NT2/D1 (cell line): Measurements from ENCODE around the gene CNGA4.

Experiments
- DNase-seq: peaks from one replicate; pipeline ENCODE4 v3.0.0-alpha.2; 2011; ENCODE audit warnings: low read depth, low spot score
- H3K27me3 ChIP-seq: 2 replicates; pipeline ENCODE4 v1.6.0; 2011; ENCODE audit warnings: mild to moderate bottlenecking; ENCODE audit not compliant: insufficient read length, insufficient read depth
- H3K36me3 ChIP-seq: 2 replicates; pipeline ENCODE4 v1.6.1; 2011; ENCODE audit warnings: mild to moderate bottlenecking, low read length, mixed read lengths; ENCODE audit not compliant: insufficient read depth, insufficient read length
- H3K4me1 ChIP-seq: 2 replicates; pipeline ENCODE4 v1.5.1; 2011; ENCODE audit not compliant: insufficient read depth, insufficient read length
- H3K4me3 ChIP-seq: 2 replicates; pipeline ENCODE4 v1.5.1; 2011; ENCODE audit warnings: low read depth; ENCODE audit not compliant: insufficient read length
- H3K9ac ChIP-seq: 2 replicates; pipeline ENCODE4 v1.6.0; 2011; ENCODE audit warnings: low read depth; ENCODE audit not compliant: insufficient read length
- H3K9me3 ChIP-seq: 2 replicates; pipeline ENCODE4 v1.5.1; 2011; ENCODE audit warnings: mild to moderate bottlenecking, low read length; ENCODE audit not compliant: insufficient read depth
- SUZ12 ChIP-seq: IDR thresholded peaks from 2 replicates; pipeline ENCODE4 v1.6.1; 2011; ENCODE audit not compliant: insufficient read length, insufficient read depth; ENCODE audit errors: extremely low read depth
- YY1 ChIP-seq: IDR thresholded peaks from 2 replicates; pipeline ENCODE4 v1.6.1; 2011; ENCODE audit not compliant: insufficient read length, insufficient read depth
- ZNF274 ChIP-seq: IDR thresholded peaks from 2 replicates; pipeline ENCODE4 v1.6.1; 2011; ENCODE audit warnings: mild to moderate bottlenecking, low read depth, low read length

CNGA4 gene

DNA sequence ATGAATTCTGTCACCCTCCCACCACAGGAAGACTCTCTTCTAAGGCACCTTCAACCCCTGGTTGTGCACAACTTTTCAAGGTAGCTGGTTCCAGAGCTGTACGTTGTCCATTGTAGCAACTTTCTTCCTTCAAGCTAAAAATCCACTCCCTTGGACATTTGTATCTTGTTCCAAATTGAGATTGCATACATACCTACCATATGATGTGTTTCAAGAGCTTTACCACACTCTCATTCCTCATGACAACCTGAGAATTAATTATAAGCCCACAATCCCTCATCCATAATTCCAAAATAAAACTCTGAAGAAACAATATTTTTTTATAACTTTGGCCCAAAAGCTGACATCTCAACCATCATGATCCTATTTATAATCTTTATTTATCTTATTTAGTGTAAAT is 36.8 kb upstream of the CNGA4 start:
- Histone ChIP-seq H3K4me3 (no peak overlapping the region), H3K9me3 (no peaks in the 10 kb centered on the region), H3K4me1 (no peaks in the 10 kb centered on the region), H3K9ac (no peak overlapping the region), H3K36me3 (peaks cover 16% of the 10 kb centered on the region), H3K27me3 (no peaks in the 10 kb centered on the region)
- TF ChIP-seq YY1 (no peak), ZNF274 (no peak), SUZ12 (no peak)
- DNase-seq, result no peak

DNA sequence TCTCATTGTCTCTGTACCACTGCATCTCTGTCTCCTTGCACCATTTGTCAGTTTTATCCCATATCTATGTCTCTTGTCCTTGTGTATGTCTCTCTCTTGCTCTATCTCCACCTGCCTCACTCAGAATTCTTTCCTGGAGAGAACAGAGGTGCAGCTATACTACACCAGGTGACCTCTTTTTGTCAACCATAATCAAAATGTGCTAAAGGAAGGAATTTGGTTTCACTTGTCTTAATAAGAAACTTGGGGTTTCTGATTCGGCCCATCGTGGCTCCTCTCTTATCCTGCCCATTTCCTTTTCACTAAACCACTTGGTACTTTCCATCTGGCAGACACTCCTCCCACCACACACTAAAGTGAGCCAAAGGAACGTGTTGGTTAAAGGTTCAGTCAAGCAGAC is 35.6 kb upstream of the CNGA4 start:
- H3K36me3 ChIP-seq, result peaks cover 26% of the 10 kb centered on the region
- DNase-seq, result no peak

DNA sequence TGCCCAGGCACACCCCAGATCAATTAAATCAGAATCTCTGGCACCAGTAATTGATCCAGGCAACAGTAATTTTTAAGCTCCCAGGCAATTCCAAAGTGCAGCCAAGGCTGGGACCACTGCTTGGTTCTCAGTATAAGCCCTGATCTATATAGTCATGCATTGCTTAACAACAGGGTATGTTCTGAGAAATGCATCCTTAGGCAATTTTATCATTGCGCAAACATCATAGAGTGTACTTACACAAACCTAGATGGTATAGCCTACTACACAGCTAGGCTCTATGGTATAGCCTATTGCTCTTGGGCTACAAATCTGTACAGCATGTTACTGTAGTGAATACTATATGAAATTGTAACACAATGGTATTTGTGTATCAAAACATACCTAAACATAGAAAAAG is 34.2 kb upstream of the CNGA4 start:
- H3K9ac ChIP-seq, result no peak overlapping the region
- peaks cover 37% of the 10 kb centered on the region for H3K36me3 ChIP-seq
- no peaks in the 10 kb centered on the region for H3K9me3 ChIP-seq
- no peak overlapping the region for H3K4me3 ChIP-seq
- H3K27me3 ChIP-seq, result no peaks in the 10 kb centered on the region
- DNase-seq, result no peak
- H3K4me1 ChIP-seq, result no peaks in the 10 kb centered on the region
- TF ChIP-seq SUZ12 (no peak), ZNF274 (no peak), YY1 (no peak)

More for the DNA sequence above, 35.6 kb upstream of the CNGA4 start:
- no peaks in the 10 kb centered on the region for H3K27me3 ChIP-seq
- TF ChIP-seq SUZ12 (no peak), YY1 (no peak), ZNF274 (no peak)
- no peaks in the 10 kb centered on the region for H3K9me3 ChIP-seq
- no peak overlapping the region for H3K4me3 ChIP-seq
- H3K4me1 ChIP-seq, result no peaks in the 10 kb centered on the region
- no peak overlapping the region for H3K9ac ChIP-seq

DNA sequence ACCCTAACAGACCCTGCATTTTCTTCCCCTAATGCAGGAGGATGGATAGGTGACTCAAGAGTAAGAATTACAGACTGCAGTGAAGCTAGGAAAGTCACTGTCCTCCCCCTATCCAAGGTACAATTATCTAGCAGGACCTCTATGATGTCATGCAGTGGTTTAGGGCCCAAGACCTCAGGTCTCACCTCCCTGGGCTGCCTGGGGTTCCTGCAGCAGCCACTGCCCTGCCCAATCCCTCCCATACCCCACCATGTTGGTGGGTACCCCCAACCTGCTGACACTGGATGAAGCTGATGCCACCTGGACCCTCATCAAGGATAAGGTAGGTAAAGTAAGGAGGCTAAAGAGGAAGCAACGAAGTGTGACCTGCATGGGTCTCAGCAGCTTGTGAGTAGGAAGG is 33.5 kb upstream of the CNGA4 start, which contains the start of gene C11orf42:
TSS of gene C11orf42 (plus strand) at position 192 of the 400 bp plus-strand sequence. CDS start at position 251, 59 bp downstream.
- H3K4me1 ChIP-seq, result no peaks in the 10 kb centered on the region
- DNase-seq, result no peak
- no peaks in the 10 kb centered on the region for H3K27me3 ChIP-seq
- H3K9me3 ChIP-seq, result no peaks in the 10 kb centered on the region
- TF ChIP-seq ZNF274 (no peak), YY1 (no peak), SUZ12 (no peak)
- no peak within 1 kb of the TSS for H3K9ac ChIP-seq
- H3K36me3 ChIP-seq, result peaks cover 44% of the 10 kb centered on the region
- H3K4me3 ChIP-seq, result no peak within 1 kb of the TSS

DNA sequence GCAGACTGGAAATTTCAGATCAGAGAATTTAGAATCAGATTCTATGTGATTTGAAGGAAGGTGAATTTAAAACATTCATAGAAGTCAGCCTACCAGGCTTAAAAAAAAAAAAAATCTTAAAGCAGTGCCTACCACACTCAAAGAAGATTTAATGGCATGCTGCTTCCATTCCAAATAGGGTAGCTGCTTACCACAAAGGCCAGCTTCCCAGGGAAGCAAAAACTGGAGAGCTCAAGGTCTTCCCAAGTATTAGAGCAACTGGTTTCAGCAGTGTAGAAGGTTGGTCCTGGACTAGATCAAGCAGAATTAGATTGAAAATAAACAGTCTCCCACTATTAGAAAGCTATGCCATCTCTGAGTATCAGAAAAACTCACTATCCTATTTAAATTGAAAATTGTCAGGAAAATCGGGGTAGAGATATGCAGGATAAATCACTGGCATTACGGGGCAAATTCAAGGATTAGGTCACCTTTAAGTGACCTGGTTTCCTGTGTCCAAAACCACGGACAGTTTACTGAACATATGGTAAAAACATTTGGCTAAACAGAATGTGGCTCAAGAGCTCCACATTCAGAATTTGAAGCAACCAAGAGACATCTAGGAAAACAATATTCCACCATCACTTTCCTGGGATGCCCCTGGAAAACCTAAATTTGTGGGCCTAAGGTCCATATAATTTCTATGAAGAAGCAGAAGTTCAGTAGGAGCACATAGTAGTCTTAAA is 32.3 kb upstream of the CNGA4 start:
- Histone ChIP-seq H3K4me3 (no peak overlapping the region), H3K27me3 (no peaks in the 10 kb centered on the region), H3K9me3 (no peaks in the 10 kb centered on the region), H3K9ac (no peak overlapping the region), H3K36me3 (peaks cover 56% of the 10 kb centered on the region), H3K4me1 (no peaks in the 10 kb centered on the region)
- DNase-seq, result no peak
- TF ChIP-seq ZNF274 (no peak), YY1 (no peak), SUZ12 (no peak)

DNA sequence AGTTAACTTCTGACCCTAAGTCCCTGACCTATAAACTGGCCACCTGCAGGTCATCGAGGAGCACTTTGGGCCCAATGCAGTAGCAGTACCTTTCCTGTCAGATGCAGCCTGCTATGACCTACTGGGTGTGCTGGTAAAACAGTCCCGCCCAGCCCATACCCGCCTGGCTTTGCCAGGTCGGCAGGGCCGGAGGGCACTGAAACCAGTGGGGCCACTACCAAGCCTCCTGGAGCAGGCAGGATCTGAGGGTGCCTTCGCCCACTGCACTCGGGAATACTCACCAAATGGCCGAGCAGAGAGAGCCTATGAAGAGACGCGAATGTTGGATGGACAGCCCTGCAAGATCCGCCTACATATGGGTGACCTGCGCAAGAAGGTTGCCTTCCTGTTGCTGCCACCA is 29.1 kb upstream of the CNGA4 start:
- TF ChIP-seq SUZ12 (no peak), ZNF274 (no peak), YY1 (no peak)
- no peak overlapping the region for H3K9ac ChIP-seq
- H3K27me3 ChIP-seq, result no peaks in the 10 kb centered on the region
- H3K36me3 ChIP-seq, result peaks cover 85% of the 10 kb centered on the region
- H3K4me1 ChIP-seq, result no peaks in the 10 kb centered on the region
- H3K9me3 ChIP-seq, result no peaks in the 10 kb centered on the region
- DNase-seq, result no peak
- no peak overlapping the region for H3K4me3 ChIP-seq

DNA sequence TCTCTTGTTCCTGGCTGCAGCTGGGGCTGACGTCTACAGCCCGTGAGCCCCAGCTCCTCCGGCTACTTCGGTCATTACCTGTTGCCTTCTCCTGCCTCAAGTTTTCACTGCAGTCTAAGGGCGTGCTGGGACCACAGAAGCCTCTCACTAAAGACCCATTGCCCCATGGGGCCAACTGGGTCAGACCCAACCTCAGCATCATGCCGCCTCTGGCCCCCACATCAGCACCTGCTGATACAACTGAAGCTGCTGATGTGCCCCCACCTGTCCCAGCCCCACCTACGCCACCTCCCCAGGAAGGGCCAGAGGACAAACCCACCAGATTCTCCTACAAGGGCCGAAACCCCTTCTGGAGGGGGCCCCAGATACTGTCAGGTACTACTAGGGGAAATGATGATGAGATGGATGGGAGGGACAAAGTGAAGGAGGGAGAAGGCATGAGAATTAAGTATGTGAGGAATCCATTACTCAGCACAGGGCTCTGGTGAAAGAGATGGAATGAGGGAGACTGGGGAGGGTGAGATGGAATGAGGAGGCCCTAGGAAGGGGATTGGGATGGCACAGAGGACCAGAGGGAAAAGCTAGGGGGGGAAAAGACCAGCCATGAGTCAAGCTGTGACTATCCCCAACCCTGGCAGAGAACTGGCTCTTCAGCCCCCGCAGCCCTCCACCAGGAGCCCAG is 28.5 kb upstream of the CNGA4 start:
- no peak overlapping the region for H3K9ac ChIP-seq
- H3K27me3 ChIP-seq, result no peaks in the 10 kb centered on the region
- peaks cover 84% of the 10 kb centered on the region for H3K36me3 ChIP-seq
- H3K9me3 ChIP-seq, result no peaks in the 10 kb centered on the region
- no peaks in the 10 kb centered on the region for H3K4me1 ChIP-seq
- no peak overlapping the region for H3K4me3 ChIP-seq
- TF ChIP-seq SUZ12 (no peak), YY1 (no peak), ZNF274 (no peak)
- DNase-seq, result no peak
